K562 (cell line): ENCODE results near the gene TMEM117. TPM values are rescaled to one million over a fixed set of nuclear protein-coding genes. Genes with fewer than 3 reads are reported as not detected.

Experiments
- REST ChIP-seq, 2 experiments: fragments of 450-650 bp; formaldehyde crosslinking in 1 of 2; IDR thresholded peaks; 2 replicates each; pipeline versions ENCODE4 v1.4.0 to v1.6.1; 2014 to 2020; ENCODE audit warnings: mild to moderate bottlenecking in 2 of 2, borderline replicate concordance in 1 of 2, low read depth in 1 of 2
- polyA plus RNA-seq, 8 experiments: library from polyadenylated mRNA; depleted of rRNA in 4 of 8; stranded (reverse) in 5 of 8; unstranded in 3 of 8; fragments of >200 nt; fragmentation: Nextera tagmentation in 2 of 8; fragmentation: Illumina TruSeq in 1 of 8; extraction: Ambion mirVana in 2 of 8; extraction: Trizol in 1 of 8; gene quantifications; 2 replicates each; pipeline versions ENCODE4 v1.2.1 to v1.2.3, GENCODE V29; 2011 to 2014; ENCODE audit warnings: inconsistent platforms in 1 of 8, missing spikeins in 1 of 8
- total RNA-seq, 7 experiments: library from RNA; depleted of rRNA in 6 of 7; stranded (reverse); fragments of >200 nt in 6 of 7; fragmentation: Illumina TruSeq in 2 of 7; extraction: Trizol in 2 of 7; gene quantifications; 2 replicates each; pipeline versions ENCODE4 v1.2.1 to v1.2.3, GENCODE V29; 2011 to 2021; ENCODE audit warnings: low replicate concordance in 1 of 7

The TMEM117 gene
- total and polyA plus RNA-seq, 9 of the 15 experiments (the other 6 are each of a cell fraction or from before 2014, with no cell fraction given) = 0.31 to 2.8 (median 1.0) TPM

- TF ChIP-seq REST (IDR thresholded peaks at IDR 0.05; ENCODE audit: borderline replicate concordance) (peak; percentile 33; the same call in 1 of the 2 replicates), REST (CRISPR knock-in tag; IDR thresholded peaks at IDR 0.05; ENCODE audit: low read depth) (no peak)
- TF ChIP-seq, all 486 proteins: peak for 5
Measured at GRCh38 chr12:44015333-44015941, 179.6 kb downstream of the TMEM117 start (continued).
